NOMO-1 treated with DMSO at 0.1 percent for 48 hours (cell line): ENCODE results near the gene COL23A1.
A peak's percentile ranks its signal among the peaks of the same experiment; 100 is the strongest.

Experiments used
- DNase-seq: peaks from one replicate; lab custom pipeline; 2025; ENCODE audit not compliant: unreplicated experiment; lab: John Stamatoyannopoulos, UW

The COL23A1 gene

DNA sequence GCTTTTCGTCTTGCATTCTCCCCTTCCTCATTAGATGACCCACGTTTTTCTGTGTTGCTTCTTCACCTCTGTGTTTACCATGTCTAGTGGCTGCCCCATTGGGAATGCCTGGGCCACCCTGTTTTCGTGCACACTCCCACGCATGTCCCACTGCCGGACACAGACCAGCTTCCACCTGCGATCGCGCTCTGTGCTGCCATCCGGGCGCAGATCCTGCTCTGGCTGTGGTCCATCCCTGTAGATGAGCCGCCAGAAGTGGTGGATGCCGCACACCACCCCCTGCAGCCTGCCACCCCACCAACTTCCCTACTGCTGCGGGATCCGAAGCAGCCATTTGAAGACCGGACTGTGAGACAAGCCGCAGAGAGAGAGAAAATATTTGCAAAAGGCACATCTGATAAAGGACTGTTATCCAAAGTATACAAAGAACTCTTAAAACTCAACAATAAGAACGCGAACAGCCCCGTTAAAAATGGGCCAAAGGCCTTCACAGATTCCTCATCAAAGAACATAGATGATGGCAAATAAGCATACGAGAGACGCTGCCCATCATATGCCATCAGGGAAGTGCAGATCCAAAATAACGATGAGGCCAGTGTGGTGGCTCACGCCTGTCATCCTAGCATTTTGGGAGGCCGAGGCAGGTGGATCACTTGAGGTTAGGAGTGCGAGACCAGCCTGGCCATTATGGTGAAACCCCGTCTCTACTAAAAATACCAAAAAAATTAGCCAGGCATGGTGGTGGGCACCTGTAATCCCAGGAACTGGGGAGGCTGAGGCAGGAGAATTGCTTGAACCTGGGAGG, 163.7 kb downstream of the COL23A1 start:
- no peak for DNase-seq

DNA sequence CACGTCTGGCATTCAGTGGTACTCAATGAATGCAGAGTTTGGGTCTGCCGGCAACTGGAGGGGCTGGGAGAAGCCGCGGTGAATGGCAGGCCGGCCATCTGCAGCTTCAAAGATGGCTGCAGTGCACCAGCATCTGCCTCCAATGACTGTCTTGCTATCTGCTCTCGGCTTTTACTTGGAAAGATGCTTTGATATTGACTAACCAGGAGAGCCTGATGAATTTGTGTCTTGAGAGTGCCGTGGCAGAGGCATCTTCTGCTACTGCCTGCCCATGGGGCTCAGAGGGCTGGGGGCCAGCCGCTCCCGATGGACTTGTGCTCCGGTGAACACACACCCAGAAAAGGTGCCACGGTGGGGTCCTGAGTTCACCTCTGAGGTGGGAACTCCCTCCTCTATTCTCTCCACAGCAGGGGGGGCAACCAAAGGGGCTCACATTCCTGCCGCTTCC, 164.5 kb downstream of the COL23A1 start:
- DNase-seq: no peak

DNA sequence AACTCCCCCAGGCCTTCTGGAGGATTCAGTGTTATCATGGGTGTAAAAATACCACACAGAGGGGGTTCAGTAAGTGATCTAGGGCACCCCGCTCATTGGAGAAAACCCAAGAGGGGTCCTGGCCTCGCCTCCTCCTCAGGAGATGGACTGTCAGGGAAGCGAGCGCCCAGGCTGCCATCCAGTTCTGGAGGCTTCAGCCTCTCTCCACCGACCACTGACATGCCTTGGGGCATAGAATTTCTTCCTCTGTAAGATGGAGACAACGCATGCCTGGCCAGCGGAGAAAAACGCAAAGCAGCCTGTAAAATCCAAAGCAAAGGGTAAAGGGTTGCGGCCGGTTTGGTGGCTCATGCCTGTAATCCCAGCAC, 165.4 kb downstream of the COL23A1 start:
- no peak for DNase-seq

DNA sequence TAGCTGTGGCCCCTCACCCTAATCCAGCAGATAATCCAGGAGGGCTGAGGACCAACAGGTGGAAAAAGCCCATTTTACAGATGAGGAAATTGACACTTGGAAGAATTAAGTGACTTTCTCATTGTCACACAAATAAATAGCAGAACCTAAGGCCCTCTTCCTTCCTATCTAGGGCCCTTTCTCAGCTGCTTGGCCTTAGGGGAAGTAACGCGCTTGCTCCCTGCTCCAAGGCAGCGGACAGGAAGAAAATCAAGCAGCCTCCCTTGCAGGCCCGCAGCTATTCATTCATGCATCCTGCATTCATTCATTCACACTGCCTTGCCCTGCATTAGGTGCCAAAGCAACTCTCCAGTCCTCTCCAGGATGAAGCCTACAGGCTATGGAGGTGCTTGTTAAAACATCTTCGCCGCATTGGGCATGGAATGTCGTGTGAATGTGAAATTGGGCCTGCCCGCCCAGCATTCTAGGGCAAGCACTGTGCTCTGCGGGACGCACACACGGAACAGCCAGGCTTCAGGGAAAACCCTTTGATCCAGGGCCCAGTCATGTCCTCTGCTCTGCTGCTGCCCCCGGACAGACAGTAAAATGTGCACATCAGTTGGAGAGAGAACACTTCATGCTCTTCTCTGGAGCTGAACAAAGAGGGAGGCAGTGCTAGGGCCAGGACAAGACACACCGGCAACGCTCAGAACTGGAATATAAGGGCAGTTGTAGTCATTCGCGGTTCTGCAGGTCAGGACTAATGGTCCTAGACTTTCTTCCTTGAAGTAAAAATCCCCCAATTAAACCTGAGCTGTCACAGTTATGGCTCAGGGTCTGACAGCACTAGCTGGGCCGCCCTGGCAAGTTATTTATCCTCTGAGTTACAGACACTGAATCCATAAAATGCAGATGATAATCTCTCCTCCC, 166.0 kb downstream of the COL23A1 start:
- DNase-seq: no peak

DNA sequence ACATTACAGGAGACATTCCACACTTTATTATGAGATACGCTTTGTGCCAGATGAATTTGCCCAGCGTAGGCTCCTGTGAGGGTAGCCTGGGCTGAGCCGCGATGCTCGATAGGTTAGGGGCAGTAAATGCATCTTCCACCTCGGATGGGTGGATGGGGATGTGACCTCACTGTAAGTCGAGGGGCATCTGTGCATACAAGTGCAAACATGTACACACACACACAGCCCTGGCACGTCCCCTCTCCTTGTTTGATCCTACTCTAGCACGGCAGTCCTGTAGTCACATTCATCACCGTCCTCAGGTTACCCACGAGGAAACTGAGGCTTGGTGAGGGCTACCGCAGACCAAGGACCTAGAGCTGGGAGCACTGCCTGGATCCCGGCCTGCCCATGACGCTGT, 166.8 kb downstream of the COL23A1 start:
- DNase-seq: no peak

DNA sequence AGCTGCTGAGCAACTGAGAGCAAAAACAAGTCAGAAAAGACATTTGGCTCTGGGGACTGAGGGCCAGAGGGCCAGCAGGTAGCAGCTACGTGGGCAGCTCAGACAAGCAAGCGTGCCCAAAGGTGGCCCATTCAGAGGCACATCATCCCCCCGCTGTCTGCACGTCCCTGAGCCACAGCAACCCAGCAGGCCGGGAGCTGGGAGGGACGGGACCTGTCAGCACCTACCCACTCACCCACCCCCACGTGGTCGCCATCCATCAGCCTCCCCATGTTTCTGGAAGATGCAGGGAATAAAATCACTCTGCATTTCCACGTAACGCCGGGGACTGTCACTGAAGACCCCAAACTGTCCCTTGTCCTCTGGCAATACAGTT, 167.8 kb downstream of the COL23A1 start:
- no peak for DNase-seq

DNA sequence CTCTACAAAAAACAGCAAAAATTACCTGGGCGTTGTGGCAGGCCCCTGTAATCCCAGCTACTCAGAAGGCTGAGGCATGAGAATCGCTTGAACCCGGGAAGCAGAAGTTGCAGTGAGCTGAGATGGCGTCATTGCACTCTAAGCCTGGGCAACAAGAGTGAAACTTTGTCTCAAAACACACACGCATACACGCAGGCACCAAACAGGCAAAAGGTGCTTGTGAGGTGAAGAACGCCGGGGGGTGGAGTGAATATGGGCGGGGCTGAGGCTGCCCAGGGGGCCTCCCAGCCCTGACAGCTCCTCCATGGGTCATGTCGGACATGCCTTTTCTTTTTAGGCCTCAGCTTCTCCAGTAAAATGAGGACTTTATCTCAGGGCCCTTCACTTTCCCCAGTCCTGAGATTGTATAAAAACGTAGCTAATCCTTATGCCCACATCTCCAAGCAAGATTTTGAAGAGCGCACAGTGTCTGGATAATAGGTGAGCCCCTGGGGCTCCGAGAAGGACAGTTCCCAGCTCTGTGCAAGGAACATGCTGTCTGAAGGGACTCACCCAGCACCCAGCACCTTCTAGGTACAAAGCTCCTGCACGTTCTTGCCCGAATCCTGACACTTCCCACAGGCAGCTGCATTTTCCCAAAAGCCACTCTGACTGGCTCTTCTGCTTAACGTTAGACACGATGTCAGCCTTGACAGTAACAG, 168.3 kb downstream of the COL23A1 start:
- no peak for DNase-seq

DNA sequence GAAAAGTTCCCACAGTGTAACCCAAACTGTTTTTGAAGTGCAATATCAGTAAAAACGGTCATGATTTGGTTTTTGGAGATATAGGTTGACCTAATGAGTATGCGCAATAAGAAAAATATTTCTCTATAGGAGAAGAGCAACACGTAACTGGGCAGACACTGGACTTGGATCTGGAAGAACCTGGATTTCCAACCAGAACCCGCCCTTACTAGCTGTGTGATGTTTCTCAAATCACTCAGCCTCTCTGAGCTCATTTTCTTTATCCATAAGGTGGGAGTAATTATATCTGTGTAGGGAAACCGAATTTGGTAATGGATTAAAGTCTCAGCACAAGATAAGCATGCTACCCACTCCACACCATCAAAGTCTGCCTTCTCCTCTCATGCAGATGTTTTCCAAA, 169.1 kb downstream of the COL23A1 start:
- DNase-seq: no peak

DNA sequence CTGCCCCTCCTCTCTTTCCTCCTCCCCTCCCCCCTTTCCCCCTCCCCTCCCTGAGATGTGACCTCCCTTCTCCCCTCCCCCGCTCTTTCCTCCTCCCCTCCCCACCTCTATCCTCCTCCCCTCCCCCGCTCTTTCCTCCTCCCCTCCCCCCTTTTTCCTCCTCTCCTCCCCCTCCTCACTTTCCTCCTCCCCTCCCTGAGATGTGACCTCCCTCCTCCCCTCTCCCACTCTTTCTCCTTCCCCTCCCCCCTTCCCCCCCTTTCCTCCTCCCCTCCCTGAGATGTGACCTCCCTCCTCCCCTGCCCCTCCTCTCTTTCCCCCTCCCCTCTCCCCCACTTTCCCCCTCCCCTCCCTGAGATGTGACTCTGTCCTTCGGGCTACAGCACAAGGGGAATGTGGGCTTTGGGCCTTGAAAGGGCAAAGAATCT, 169.8 kb downstream of the COL23A1 start:
- no peak for DNase-seq

DNA sequence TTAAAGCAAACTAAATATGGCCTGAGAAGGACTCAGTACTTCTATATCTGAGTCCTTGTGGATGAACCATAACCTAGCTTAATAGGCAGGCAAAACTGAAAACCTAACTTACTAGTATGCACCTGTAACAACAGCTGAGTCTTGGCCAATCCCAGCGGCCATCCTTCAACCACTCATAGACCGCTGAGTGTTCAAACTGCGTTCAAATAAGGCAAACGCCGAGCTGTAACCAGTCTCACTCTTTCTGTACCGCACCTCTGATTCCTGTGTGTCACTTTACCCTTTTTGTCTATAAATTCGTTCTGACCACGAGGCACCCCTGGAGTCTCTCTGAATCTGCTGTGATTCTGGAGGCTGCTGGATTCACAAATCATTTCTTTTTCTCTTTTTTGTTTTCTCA, 170.5 kb downstream of the COL23A1 start:
- no peak for DNase-seq

DNA sequence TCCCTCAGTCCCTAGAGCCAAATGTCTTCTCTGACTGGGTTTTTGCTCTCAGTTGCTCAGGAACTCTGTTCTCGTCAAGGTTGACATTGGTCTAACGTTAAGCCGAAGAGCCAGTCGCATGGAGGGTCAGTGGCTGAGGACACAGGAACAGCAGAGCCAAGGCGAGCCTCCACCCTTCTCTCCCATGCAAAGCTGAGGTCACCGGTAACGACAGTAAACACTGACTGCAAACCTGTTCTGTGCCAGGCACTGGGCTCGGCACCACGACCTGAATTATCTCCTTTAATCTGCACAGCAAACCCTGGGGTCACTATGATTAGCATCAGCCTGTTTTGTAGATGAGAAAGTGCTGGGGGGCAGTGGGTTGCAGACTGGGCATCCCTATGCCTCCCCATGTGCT, 171.0 kb downstream of the COL23A1 start:
- DNase-seq: no peak

DNA sequence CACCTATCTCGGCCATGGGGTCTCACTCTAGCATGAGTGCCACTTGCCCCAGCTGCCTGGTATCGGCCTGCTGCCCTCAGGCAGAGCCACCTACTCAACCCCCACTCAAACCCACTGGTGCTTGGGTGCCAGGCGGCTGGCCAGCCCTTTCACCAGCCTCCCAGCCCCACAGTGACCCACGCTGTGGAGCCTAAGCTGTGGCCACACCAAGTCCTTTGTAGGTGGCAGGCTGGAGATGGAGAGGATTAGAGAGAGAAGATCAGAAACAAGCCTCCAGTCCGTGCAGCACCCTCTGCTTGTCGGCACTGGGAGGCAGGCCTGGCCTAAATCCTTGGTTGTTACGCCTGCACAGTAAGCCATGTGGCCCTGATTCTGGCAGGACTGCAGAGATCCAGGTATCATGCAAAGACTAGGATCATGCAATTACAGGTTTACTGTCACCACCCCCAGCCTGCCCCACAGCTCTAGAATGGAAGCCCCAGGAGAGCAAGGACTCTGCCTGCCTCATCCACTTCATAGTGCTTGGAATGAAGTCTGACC, 171.7 kb downstream of the COL23A1 start:
- no peak for DNase-seq

DNA sequence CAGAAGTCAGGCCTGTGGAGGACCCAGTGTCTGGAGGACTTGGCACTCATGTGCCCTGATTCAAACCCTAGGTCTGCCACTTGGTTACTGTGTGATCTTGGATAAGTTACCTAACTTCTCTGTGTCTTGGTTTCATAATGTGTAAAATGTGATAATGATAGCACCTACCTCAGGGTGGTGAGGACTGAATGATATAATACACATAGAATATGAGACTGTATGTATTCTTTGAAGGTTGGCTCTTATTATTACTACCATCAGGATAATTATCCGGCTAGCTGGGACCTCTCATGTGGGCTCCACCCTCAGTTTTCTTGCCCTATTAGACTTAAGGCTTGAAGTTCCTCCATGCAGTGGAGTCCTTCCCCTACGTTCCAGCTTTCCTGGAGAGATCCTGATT, 172.2 kb downstream of the COL23A1 start:
- DNase-seq: no peak

DNA sequence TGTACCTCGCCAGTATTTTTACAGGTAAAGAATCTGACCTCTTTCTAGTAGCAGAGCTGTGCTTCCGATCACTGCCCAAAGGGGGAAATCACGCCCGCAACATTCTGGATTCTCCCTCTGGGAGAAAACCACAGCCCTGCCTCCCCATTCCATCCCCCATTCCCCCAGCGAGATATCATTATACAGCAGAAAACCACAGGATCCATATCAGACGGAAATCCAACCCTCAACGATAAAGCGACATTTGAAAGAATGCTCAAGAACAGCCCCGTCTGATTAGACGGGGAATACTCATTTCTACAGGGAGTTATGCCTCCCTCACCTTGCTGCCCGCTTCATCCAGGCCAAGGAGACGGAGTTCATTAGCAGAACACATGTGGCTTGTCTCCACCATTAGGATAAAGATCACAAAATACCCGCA, 172.8 kb downstream of the COL23A1 start:
- no peak for DNase-seq

DNA sequence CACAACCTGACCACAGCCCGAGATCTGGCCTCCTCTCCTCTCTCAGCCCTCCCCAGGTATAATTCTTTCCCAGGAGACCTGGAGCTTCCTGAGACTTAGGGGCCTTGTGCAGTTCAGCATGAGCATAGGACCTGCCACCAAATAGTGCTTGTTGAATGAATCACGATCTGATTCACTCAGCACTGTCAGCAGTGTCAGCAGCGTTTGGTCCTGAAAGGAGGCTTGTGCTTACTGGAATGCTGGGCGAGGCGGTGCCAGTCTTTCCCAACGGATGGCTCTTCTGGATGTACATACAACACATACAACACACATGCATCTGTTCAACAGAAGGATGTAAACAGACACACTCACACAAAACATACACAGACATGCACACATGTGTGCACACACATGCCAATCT, 173.3 kb downstream of the COL23A1 start:
- DNase-seq: no peak

DNA sequence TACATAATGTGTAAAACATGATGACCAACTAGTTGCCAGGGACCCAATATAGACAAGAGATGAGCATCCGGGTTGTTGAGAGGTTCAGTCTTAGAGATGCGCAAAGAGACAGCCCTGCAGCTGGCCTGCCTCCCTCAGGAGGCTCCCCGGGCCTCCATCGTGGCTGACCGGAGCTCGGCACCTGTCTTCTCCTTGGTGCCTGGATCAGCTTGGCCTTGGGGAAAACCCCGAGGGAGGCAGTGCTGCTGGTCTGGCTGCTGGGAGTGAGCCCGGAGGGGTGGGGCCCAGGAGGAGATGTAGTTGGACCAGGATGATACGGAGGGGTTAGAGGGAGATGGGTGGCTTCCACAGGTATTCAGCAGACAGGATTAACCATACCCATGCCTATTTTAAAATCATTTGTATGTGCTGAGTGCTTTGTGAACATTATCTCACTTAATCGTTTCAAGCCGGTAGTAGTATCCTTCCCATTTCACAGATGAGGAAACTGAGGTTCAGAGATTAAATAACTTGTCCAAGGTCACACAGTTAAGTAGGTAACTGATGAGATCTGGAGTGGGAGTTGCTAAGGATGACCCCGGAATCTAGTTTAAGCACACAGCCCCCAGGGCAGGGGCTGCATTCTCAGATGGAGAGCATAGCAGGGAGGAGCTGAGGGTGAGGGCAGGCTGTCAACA, 173.8 kb downstream of the COL23A1 start:
- no peak for DNase-seq

DNA sequence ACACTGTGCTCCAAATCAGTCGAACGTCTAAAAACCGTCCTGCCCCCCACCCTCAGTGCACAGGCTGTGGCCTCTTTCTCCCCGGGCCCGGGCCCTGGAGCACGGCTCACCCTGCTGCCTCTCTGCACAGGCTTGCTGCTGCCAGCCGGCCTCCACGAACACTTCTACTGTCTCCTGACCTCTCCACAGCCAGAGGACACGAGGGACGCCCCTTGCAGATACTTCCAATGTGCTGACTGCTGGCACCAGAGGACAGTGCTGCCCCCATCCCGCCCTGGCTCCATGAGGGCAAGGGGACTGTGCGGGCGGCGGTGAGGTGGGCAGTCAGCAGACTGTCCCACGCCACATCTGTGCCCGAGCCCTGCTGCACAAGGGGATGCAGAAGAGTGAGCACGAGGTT, 174.8 kb downstream of the COL23A1 start:
- no peak for DNase-seq

DNA sequence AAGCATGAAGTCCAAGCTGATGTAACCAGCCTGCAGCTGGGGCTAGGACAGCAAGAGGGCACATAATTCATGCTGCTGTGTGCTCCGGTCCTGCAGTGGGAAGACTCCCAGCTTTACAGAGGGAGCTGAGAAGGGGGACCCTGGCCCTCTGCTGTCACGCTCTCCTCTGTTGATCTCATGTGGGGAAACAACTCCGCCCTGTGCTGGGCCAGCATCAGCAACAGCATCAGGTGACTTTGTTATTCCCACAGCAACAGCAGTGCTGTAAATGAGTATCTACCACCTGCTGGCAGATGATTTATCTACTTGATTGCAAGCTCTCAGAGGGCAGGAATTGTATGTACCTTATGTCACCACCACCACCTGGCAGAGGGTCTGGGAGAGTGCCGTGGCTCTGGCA, 176.2 kb downstream of the COL23A1 start:
- DNase-seq: no peak

DNA sequence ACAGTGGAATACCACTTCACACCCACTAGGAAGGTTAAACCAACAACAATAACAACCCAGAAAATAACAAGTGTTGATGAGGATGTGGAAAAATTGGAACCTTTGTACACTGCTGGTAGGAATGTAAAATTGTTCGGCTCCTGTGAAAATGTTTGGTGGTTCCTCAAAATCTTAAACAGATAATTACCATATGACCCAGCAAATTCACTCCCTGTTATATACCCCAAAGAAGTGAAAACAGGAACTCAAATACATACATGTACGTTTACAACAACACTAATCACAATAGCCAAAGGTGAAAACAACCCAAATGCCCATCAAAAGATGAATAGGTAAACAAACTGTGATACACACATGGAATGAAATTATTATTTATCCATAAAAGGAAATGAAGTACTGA, 179.1 kb downstream of the COL23A1 start:
- DNase-seq: peak; percentile 79

DNA sequence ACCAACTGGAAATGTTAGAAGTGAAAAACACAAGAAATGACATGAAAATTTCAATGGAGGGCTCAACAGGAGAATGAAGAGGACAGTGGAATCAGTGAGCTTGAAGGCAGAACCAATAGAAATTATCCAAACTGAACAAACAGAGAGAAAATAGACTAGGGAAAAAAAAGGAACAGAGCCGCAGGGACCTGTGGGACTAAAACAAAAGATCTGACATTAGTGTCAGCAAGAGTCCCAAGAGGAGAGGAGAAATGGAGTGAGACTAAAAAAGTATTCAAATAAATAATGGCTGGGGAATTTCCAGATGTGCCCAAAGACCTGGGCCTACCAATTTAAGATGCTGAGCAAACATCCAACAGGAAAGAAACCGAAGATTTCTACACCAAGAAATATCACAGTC, 182.5 kb downstream of the COL23A1 start:
- no peak for DNase-seq

DNA sequence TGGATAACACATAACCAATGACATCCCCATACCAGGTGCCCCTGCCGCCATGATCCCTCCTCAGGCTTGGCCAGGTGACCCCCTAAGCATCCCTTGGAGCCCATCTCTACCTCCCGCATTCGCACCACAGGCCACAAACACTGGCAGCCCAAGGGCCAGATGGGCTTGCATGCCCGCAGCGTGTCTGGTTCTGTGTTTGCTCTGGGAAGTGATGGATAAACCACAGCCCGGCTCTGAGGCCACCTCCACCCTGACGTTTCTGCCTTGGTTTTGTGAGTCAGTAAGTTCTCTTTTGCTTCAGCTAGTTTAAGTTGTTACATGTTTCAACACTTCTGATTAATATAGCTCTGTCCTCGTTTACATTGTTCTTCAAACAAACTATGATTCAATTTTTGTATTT, 185.2 kb downstream of the COL23A1 start:
- DNase-seq: peak; percentile 89
